ENCODE data around the gene FYB2. TPM values are rescaled to one million over a fixed set of nuclear protein-coding genes. Genes with fewer than 3 reads are reported as not detected.

The FYB2 gene
- total and polyA plus RNA-seq, 10 of the 15 experiments (the other 5 are each of a cell fraction or from before 2014, with no cell fraction given), result 0.04 to 0.16 (median 0.05) TPM; not detected in 4

- no peak for DNase-seq (ENCODE audit: low read depth, low spot score)
- no peak overlapping the region for H3K9ac ChIP-seq (ENCODE audit: control insufficient read depth, insufficient read depth, low read length)
- ChIA-PET RAD21 (ENCODE audit: unreplicated experiment) (no interaction called here), CTCF (interaction anchor here (0.9 to 2.4 kb wide), 4 partner anchors 9 to 78 kb away, joined by 3 to 9 read pairs (median 3); no protein-coding TSS in a partner anchor), SMC1A (ENCODE audit: uncharacterized antibody, unreplicated experiment) (no interaction called here), POLR2A (no interaction called here)
- no peak overlapping the region for H3K4me2 ChIP-seq (ENCODE audit: control insufficient read depth, insufficient read depth)
- BruUV-seq (replicated peaks), result no TSS peak
- no peaks in the 10 kb centered on the region for H3K9me3 ChIP-seq (replicated peaks; ENCODE audit: control insufficient read depth, insufficient read depth, low read length)
- no peak overlapping the region for H2AFZ ChIP-seq (ENCODE audit: control insufficient read depth, low read depth, low read length)
- H3K27me3 ChIP-seq (replicated peaks in 1 of 2; ENCODE audit: control insufficient read depth in 2 of 2, insufficient read depth in 2 of 2, low read length in 1 of 2), result no peaks in the 10 kb centered on the region
- H4K20me1 ChIP-seq (ENCODE audit: control insufficient read depth, insufficient read depth), result no peaks in the 10 kb centered on the region
- intact Hi-C loops (cut with micrococcal nuclease; ENCODE audit: unreplicated experiment), result loop anchor here (10.0 kb wide), 1 partner anchor 1434 kb away; no protein-coding TSS in a partner anchor
- WGBS (ENCODE audit: insufficient coverage, insufficient replicate concordance, low lambda C conversion rate, missing lambda C conversion rate), result 5% methylated on average over 1 of the region's 1 CpG
- ATAC-seq, result no peak
- in situ Hi-C loops (cut with MboI), result no loop called here
- TF ChIP-seq SMAD1 (IDR thresholded peaks at IDR 0.05; ENCODE audit: low read depth, partially characterized antibody) (no peak), BCL3 (IDR thresholded peaks at IDR 0.05; ENCODE audit: borderline replicate concordance, insufficient read depth, low read depth, low read length, poor library complexity, severe bottlenecking) (no peak), RFX5 (IDR thresholded peaks at IDR 0.05; ENCODE audit: low read depth, low read length) (no peak), SMC3 (IDR thresholded peaks at IDR 0.05; ENCODE audit: borderline replicate concordance, low read length) (no peak), STAT3 (IDR thresholded peaks at IDR 0.05; ENCODE audit: low read depth, low read length) (no peak), SP1 (IDR thresholded peaks at IDR 0.05; ENCODE audit: low read depth, low read length) (no peak), RAD21 (IDR thresholded peaks at IDR 0.05; ENCODE audit: insufficient read depth, low read depth, low read length) (no peak)
- TF ChIP-seq, protein P1, sequence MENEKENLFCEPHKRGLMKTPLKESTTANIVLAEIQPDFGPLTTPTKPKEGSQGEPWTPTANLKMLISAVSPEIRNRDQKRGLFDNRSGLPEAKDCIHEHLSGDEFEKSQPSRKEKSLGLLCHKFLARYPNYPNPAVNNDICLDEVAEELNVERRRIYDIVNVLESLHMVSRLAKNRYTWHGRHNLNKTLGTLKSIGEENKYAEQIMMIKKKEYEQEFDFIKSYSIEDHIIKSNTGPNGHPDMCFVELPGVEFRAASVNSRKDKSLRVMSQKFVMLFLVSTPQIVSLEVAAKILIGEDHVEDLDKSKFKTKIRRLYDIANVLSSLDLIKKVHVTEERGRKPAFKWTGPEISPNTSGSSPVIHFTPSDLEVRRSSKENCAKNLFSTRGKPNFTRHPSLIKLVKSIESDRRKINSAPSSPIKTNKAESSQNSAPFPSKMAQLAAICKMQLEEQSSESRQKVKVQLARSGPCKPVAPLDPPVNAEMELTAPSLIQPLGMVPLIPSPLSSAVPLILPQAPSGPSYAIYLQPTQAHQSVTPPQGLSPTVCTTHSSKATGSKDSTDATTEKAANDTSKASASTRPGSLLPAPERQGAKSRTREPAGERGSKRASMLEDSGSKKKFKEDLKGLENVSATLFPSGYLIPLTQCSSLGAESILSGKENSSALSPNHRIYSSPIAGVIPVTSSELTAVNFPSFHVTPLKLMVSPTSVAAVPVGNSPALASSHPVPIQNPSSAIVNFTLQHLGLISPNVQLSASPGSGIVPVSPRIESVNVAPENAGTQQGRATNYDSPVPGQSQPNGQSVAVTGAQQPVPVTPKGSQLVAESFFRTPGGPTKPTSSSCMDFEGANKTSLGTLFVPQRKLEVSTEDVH (IDR thresholded peaks at IDR 0.05; ENCODE audit: low read depth, partially characterized antibody), result no peak
- no peak overlapping the region for H3K4me3 ChIP-seq
- H3K36me3 ChIP-seq (ENCODE audit: control insufficient read depth in 2 of 2, insufficient read depth in 2 of 2, low read length in 1 of 2), result no peaks in the 10 kb centered on the region
- H3K79me2 ChIP-seq (ENCODE audit: control insufficient read depth, insufficient read depth, low read length), result no peaks in the 10 kb centered on the region
- FAIRE-seq, result no peak
- H3K27ac ChIP-seq (ENCODE audit: control insufficient read depth, insufficient read depth), result no peak overlapping the region
- no peaks in the 10 kb centered on the region for H3K4me1 ChIP-seq (ENCODE audit: control insufficient read depth, insufficient read depth, low read length)
Observed at GRCh38 chr1:56808410-56808809, 10.8 kb downstream of the FYB2 start.

Measured in GM12878 (cell line).